Measurements from ENCODE around the gene ITPR1.

- TF ChIP-seq CTCF (IDR thresholded peaks at IDR 0.05; ENCODE audit: low read length): no peak
- no peak for TF ChIP-seq EZH2 (IDR thresholded peaks at IDR 0.05; ENCODE audit: borderline replicate concordance, low read length)
Measured at GRCh38 chr3:4835616-4836043, 342.5 kb downstream of the ITPR1 start.
